Tibial nerve (tissue), 3 donors: ENCODE data around the gene ITPKB.

Experiments
- POLR2A ChIP-seq, 2 donors: fragments of 450-650 bp; IDR thresholded peaks; one replicate each; pipeline ENCODE4 v1.6.1; 2017; ENCODE audit warnings: antibody characterized with exemption in 2 of 2, mild to moderate bottlenecking in 2 of 2, moderate library complexity in 2 of 2
- TF ChIP-seq, protein P1 (sequence below), 5 experiments: fragments of 200-600 bp in 3 of 5; fragments of 450-650 bp in 2 of 5; sonication (generic) in 3 of 5; IDR thresholded peaks; one replicate each; pipeline ENCODE4 v1.5.1; 2016 to 2019; ENCODE audit warnings: antibody characterized with exemption in 5 of 5, mild to moderate bottlenecking in 3 of 5, moderate library complexity in 2 of 5

DNA sequence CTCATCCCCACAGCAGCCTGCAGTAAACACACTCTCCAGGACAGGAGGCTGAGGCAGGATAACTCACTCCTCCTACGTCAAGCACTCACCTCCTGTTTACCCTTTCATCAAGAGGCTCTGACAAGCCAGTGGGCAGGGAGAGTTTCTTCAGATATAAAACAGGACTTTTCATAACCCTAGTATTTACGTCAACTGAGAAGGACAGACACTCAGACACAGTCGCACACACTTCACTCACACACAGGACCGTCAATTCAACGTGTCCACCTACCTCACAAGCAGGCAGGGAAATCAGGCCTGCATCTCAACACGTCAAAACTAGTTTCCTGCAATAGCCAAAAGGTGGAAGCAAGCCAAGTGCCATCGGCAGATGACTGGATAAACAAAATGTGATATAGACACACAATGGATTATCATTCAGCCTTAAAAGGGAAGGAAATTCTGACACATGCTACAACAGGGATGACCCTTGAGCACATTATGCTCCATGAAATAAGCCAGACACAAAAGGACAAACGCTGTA is 48.6 kb downstream of the ITPKB start:
- TF ChIP-seq, protein P1, sequence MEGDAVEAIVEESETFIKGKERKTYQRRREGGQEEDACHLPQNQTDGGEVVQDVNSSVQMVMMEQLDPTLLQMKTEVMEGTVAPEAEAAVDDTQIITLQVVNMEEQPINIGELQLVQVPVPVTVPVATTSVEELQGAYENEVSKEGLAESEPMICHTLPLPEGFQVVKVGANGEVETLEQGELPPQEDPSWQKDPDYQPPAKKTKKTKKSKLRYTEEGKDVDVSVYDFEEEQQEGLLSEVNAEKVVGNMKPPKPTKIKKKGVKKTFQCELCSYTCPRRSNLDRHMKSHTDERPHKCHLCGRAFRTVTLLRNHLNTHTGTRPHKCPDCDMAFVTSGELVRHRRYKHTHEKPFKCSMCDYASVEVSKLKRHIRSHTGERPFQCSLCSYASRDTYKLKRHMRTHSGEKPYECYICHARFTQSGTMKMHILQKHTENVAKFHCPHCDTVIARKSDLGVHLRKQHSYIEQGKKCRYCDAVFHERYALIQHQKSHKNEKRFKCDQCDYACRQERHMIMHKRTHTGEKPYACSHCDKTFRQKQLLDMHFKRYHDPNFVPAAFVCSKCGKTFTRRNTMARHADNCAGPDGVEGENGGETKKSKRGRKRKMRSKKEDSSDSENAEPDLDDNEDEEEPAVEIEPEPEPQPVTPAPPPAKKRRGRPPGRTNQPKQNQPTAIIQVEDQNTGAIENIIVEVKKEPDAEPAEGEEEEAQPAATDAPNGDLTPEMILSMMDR (IDR thresholded peaks at IDR 0.05): no peak
- no peak for TF ChIP-seq POLR2A (IDR thresholded peaks at IDR 0.05)
